ENCODE results near the gene QKI. TPM values are rescaled to one million over a fixed set of nuclear protein-coding genes. Genes with fewer than 3 reads are reported as not detected.
"Not testable (repeated sequence)": the region's sequence is repeated elsewhere in the genome, so short reads cannot be mapped to it uniquely, and the experiment has no call there.

Gene QKI
- total RNA-seq, 2 donors from 2014 or later, result 63.0 to 316 TPM

DNA sequence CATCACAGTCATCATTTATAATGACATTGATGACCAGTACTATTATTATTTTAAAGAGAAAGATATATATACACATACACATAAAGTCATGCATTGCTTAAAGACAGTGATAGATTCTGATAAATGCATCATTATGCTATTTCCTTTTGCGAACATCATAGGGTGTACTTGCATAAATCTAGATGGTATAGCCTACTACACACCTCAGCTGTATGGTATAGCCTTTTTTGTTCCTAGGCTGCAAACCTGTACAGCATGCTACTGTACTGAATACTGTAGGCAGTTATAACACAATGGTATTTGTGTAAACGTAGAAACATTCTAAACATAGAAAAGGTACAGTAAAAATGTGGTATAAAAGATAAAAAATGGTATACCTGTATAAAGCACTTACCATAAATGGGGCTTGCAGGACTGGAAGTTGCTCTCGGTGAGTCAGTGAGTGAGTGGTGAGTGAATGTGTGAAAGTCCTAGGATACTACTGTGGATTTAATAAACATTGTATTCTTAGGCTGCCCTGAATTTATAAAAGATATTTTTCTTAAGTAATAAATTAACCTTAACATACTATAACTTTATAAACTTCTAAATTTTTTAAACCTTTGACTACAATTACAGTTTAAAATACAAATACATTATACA is 23.9 kb downstream of the QKI start:
- DNase-seq (ENCODE audit: low spot score), result no peak
- intact Hi-C loops (cut with DNase I), result no loop called here
- H3K27me3 ChIP-seq (replicated peaks; ENCODE audit: insufficient read depth), result no peaks in the 10 kb centered on the region
- no peak overlapping the region for H3K27ac ChIP-seq
- no peaks in the 10 kb centered on the region for H3K36me3 ChIP-seq
- H3K4me1 ChIP-seq (replicated peaks), result no peaks in the 10 kb centered on the region
- no peaks in the 10 kb centered on the region for H3K9me3 ChIP-seq
- WGBS, result 68% methylated on average over 3 of the region's 3 CpGs
- no peak overlapping the region for H3K4me3 ChIP-seq
- TF ChIP-seq POLR2AphosphoS5 (IDR thresholded peaks at IDR 0.05) (no peak), CTCF (IDR thresholded peaks at IDR 0.05) (no peak)

- H3K4me3 ChIP-seq, result no peak overlapping the region
- no peak overlapping the region for H3K27ac ChIP-seq
- no peak for TF ChIP-seq CTCF (IDR thresholded peaks at IDR 0.05)
- no peak for TF ChIP-seq POLR2A (IDR thresholded peaks at IDR 0.05)
- TF ChIP-seq POLR2AphosphoS5 (IDR thresholded peaks at IDR 0.05), result no peak
- intact Hi-C loops (cut with DNase I), result no loop called here
- H3K9me3 ChIP-seq, result no peaks in the 10 kb centered on the region
- no peaks in the 10 kb centered on the region for H3K27me3 ChIP-seq (replicated peaks; ENCODE audit: insufficient read depth)
- WGBS, result 98% methylated on average over 4 of the region's 4 CpGs
- DNase-seq (ENCODE audit: low spot score), result no peak
- H3K36me3 ChIP-seq, result no peaks in the 10 kb centered on the region
- H3K4me1 ChIP-seq (replicated peaks), result no peaks in the 10 kb centered on the region
Observed at GRCh38 chr6:163438940-163439335, 24.4 kb downstream of the QKI start.

- H3K36me3 ChIP-seq; H3K27me3 ChIP-seq (replicated peaks; ENCODE audit: insufficient read depth); H3K27ac ChIP-seq; H3K4me3 ChIP-seq; DNase-seq (ENCODE audit: low spot score); H3K4me1 ChIP-seq (replicated peaks); H3K9me3 ChIP-seq; intact Hi-C loops (cut with DNase I): not testable (repeated sequence)
- 96% methylated on average over 10 of the region's 10 CpGs for WGBS
Observed at GRCh38 chr6:163439390-163439789, 24.9 kb downstream of the QKI start.

- TF ChIP-seq POLR2A (IDR thresholded peaks at IDR 0.05) (no peak), CTCF (IDR thresholded peaks at IDR 0.05) (no peak), POLR2AphosphoS5 (IDR thresholded peaks at IDR 0.05) (no peak)
- no peaks in the 10 kb centered on the region for H3K4me1 ChIP-seq (replicated peaks)
- H3K4me3 ChIP-seq, result no peak overlapping the region
- no peaks in the 10 kb centered on the region for H3K9me3 ChIP-seq
- DNase-seq (ENCODE audit: low spot score), result no peak
- no peaks in the 10 kb centered on the region for H3K27me3 ChIP-seq (replicated peaks; ENCODE audit: insufficient read depth)
- H3K27ac ChIP-seq, result no peak overlapping the region
- intact Hi-C loops (cut with DNase I), result no loop called here
- H3K36me3 ChIP-seq, result no peaks in the 10 kb centered on the region
Observed at GRCh38 chr6:163439997-163440396, 25.5 kb downstream of the QKI start.

- Histone ChIP-seq H3K27ac (no peak overlapping the region), H3K4me3 (no peak overlapping the region), H3K27me3 (replicated peaks; ENCODE audit: insufficient read depth) (no peaks in the 10 kb centered on the region), H3K36me3 (no peaks in the 10 kb centered on the region), H3K9me3 (no peaks in the 10 kb centered on the region), H3K4me1 (replicated peaks) (no peaks in the 10 kb centered on the region)
- DNase-seq (ENCODE audit: low spot score), result no peak
- WGBS, result 91% methylated on average over 2 of the region's 2 CpGs
- intact Hi-C loops (cut with DNase I), result no loop called here
- TF ChIP-seq POLR2AphosphoS5 (IDR thresholded peaks at IDR 0.05) (no peak), POLR2A (IDR thresholded peaks at IDR 0.05) (no peak), CTCF (IDR thresholded peaks at IDR 0.05) (no peak)
Observed at GRCh38 chr6:163442336-163442735, 27.8 kb downstream of the QKI start.

Data from prostate gland (tissue), 2 donors.